ENCODE data around the gene CRCP. TPM values are rescaled to one million over a fixed set of nuclear protein-coding genes. Genes with fewer than 3 reads are reported as not detected.

Gene CRCP
- polyA plus RNA-seq, 1 donor (not counting 4 experiments of a cell fraction or from before 2014, with no cell fraction given) = 25.4 TPM

DNA sequence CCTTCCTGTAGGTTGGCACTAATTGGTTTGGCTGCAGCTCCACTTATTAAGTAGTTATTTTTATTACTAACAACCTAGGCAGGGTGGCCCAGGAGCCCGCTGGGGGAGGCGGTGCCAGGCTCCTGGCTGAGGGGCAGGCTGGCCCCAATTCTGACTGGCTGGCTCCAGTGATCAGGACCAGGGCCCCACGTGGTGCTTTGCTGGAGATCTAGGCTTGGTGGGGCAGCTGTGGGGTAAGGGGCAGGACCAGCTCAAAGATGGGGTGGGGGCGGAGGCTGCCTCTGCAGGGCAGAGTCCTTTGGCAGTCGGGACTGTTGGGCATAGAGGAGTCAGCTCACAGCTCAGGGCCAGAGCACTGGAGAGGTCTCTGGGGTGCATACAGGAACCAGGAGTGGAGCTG is 36.6 kb upstream of the CRCP start:
- no peak overlapping the region for H3K4me2 ChIP-seq (ENCODE audit: control insufficient read depth, extremely low read depth, insufficient read depth, low read depth, low read length)
- dilution Hi-C loops (cut with MboI; ENCODE audit: extremely low pct_ligation_motif_present, low sequenced_read_pairs) = no loop called here
- no peak for FAIRE-seq

DNA sequence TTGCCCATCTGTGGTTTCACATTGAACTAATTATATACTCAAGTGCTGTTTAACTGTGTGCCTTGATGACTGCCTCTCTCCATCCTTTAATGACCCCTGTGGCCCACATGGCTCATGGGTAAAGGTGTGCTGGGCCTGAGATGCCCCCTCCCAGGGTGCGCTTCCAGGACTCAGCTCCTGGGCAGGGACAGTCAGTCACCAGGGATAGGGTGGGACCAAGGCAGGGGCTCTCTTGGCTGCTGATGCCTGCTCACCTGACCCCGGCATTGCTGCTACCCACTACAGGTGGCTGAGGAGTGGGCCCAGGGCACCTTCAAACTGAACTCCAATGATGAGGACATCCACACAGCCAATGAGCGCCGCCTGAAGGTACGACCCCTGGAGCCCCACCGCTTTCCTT is 32.6 kb upstream of the CRCP start:
- peaks cover 3% of the 10 kb centered on the region for H3K4me1 ChIP-seq (ENCODE audit: control insufficient read depth, extremely low read depth, insufficient read depth, low read length)
- no peak overlapping the region for H3K27ac ChIP-seq (ENCODE audit: control insufficient read depth, insufficient read depth, low read length)
- H3K9me1 ChIP-seq (ENCODE audit: control insufficient read depth, extremely low read depth, insufficient read depth, low read length) = no peaks in the 10 kb centered on the region
- H3K36me3 ChIP-seq (ENCODE audit: control insufficient read depth in 2 of 2, extremely low read depth in 1 of 2, insufficient read depth in 2 of 2, low read length in 2 of 2) = peaks cover 10 to 15% of the 10 kb centered on the region in 2 experiments
- no peak for TF ChIP-seq EZH2 (IDR thresholded peaks at IDR 0.05; ENCODE audit: low read length)
- TF ChIP-seq, protein P1, sequence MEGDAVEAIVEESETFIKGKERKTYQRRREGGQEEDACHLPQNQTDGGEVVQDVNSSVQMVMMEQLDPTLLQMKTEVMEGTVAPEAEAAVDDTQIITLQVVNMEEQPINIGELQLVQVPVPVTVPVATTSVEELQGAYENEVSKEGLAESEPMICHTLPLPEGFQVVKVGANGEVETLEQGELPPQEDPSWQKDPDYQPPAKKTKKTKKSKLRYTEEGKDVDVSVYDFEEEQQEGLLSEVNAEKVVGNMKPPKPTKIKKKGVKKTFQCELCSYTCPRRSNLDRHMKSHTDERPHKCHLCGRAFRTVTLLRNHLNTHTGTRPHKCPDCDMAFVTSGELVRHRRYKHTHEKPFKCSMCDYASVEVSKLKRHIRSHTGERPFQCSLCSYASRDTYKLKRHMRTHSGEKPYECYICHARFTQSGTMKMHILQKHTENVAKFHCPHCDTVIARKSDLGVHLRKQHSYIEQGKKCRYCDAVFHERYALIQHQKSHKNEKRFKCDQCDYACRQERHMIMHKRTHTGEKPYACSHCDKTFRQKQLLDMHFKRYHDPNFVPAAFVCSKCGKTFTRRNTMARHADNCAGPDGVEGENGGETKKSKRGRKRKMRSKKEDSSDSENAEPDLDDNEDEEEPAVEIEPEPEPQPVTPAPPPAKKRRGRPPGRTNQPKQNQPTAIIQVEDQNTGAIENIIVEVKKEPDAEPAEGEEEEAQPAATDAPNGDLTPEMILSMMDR (optimal IDR thresholded peaks at IDR 0.05 in 1 of 3, IDR thresholded peaks at IDR 0.05 in 1 of 3, conservative IDR thresholded peaks at IDR 0.05 in 1 of 3; ENCODE audit: extremely low read depth in 1 of 3, insufficient read depth in 2 of 3, low read length in 3 of 3) = no peak
- DNase-seq (ENCODE audit: low read depth, low spot score) (no peak), FAIRE-seq (no peak)
- H3K27me3 ChIP-seq (ENCODE audit: control insufficient read depth, extremely low read depth, insufficient read depth, low read length) = no peaks in the 10 kb centered on the region
- no peaks in the 10 kb centered on the region for H4K20me1 ChIP-seq (ENCODE audit: control insufficient read depth, extremely low read depth, insufficient read depth, low read length)
- no peaks in the 10 kb centered on the region for H3K9me3 ChIP-seq (ENCODE audit: control insufficient read depth, low read depth, low read length)
- no peak overlapping the region for H2AFZ ChIP-seq (ENCODE audit: control insufficient read depth, low read length)
- dilution Hi-C loops (cut with MboI; ENCODE audit: extremely low pct_ligation_motif_present, low sequenced_read_pairs) = no loop called here
- H3K4me2 ChIP-seq (ENCODE audit: control insufficient read depth, extremely low read depth, insufficient read depth, low read depth, low read length) = no peak overlapping the region
- H3K9ac ChIP-seq (ENCODE audit: control insufficient read depth, extremely low read depth, insufficient read depth, low read length) = no peak overlapping the region
- peaks cover under 1% of the 10 kb centered on the region for H3K79me2 ChIP-seq (ENCODE audit: control insufficient read depth, insufficient read depth, low read length)
- H3K4me3 ChIP-seq (ENCODE audit: control insufficient read depth in 2 of 3, extremely low read depth in 1 of 3, insufficient read depth in 2 of 3, low read depth in 1 of 3, low read length in 3 of 3) = no peak overlapping the region

More for the DNA sequence above, 36.6 kb upstream of the CRCP start:
- Histone ChIP-seq H3K9me3 (ENCODE audit: control insufficient read depth, low read depth, low read length) (no peaks in the 10 kb centered on the region), H3K4me1 (ENCODE audit: control insufficient read depth, extremely low read depth, insufficient read depth, low read length) (peaks cover 12% of the 10 kb centered on the region), H3K27ac (ENCODE audit: control insufficient read depth, insufficient read depth, low read length) (no peak overlapping the region), H3K27me3 (ENCODE audit: control insufficient read depth, extremely low read depth, insufficient read depth, low read length) (no peaks in the 10 kb centered on the region), H3K9me1 (ENCODE audit: control insufficient read depth, extremely low read depth, insufficient read depth, low read length) (no peaks in the 10 kb centered on the region), H3K36me3 (ENCODE audit: control insufficient read depth in 2 of 2, extremely low read depth in 1 of 2, insufficient read depth in 2 of 2, low read length in 2 of 2) (peaks cover 5 to 7% of the 10 kb centered on the region in 2 experiments), H3K79me2 (ENCODE audit: control insufficient read depth, insufficient read depth, low read length) (peaks cover 11% of the 10 kb centered on the region), H3K9ac (ENCODE audit: control insufficient read depth, extremely low read depth, insufficient read depth, low read length) (no peak overlapping the region), H3K4me3 (ENCODE audit: control insufficient read depth in 2 of 3, extremely low read depth in 1 of 3, insufficient read depth in 2 of 3, low read depth in 1 of 3, low read length in 3 of 3) (no peak overlapping the region), H2AFZ (ENCODE audit: control insufficient read depth, low read length) (no peak overlapping the region), H4K20me1 (ENCODE audit: control insufficient read depth, extremely low read depth, insufficient read depth, low read length) (no peaks in the 10 kb centered on the region)
- TF ChIP-seq EZH2 (IDR thresholded peaks at IDR 0.05; ENCODE audit: low read length) = no peak
- TF ChIP-seq, protein P1 (optimal IDR thresholded peaks at IDR 0.05 in 1 of 3, IDR thresholded peaks at IDR 0.05 in 1 of 3, conservative IDR thresholded peaks at IDR 0.05 in 1 of 3; ENCODE audit: extremely low read depth in 1 of 3, insufficient read depth in 2 of 3, low read length in 3 of 3) = no peak
- DNase-seq (ENCODE audit: low read depth, low spot score) = no peak

All from keratinocyte (primary cell).